Caco-2 (cell line): ENCODE measurements around the gene ZFP3. TPM values are rescaled to one million over a fixed set of nuclear protein-coding genes. Genes with fewer than 3 reads are reported as not detected.
"Not testable (repeated sequence)": the region's sequence is repeated elsewhere in the genome, so short reads cannot be mapped to it uniquely, and the experiment has no call there.

ENCODE experiments used
- BruUV-seq: library from RNA; stranded (reverse); fragments of 400-500 nt; replicated peaks from 2 replicates; lab custom pipeline; 2021; lab: Mats Ljungman, UMichigan
- CTCF ChIA-PET: fragments of 300-600 bp; sonication (Branson Sonifier 250); formaldehyde crosslinking; loops from one replicate; lab custom pipeline; 2022; ENCODE audit warnings: antibody characterized with exemption; lab: Charles Lee
- POLR2A ChIA-PET: fragments of 300-600 bp; sonication (Branson Sonifier 250); formaldehyde crosslinking; loops from one replicate; lab custom pipeline; 2022; ENCODE audit warnings: antibody characterized with exemption; lab: Charles Lee
- DNase-seq, 2 experiments: peaks; one replicate each; pipeline versions ENCODE4 v3.0.0 to v3.0.0-alpha.2; 2020 to 2022
- H3K27me3 ChIP-seq: replicated peaks from 2 replicates; pipeline ENCODE4 v1.6.0; 2011; ENCODE audit warnings: low read length; ENCODE audit not compliant: control insufficient read depth, insufficient read depth
- H3K36me3 ChIP-seq: 2 replicates; pipeline ENCODE4 v1.5.1; 2011; ENCODE audit warnings: low read length; ENCODE audit not compliant: control insufficient read depth, insufficient read depth
- H3K4me1 ChIP-seq: fragments of 250-450 bp; sonication (Bioruptor Pico); 2 replicates; pipeline ENCODE4 v1.5.1; 2020; ENCODE audit warnings: mild to moderate bottlenecking
- H3K4me3 ChIP-seq: 2 replicates; pipeline ENCODE4 v1.5.1; 2011; ENCODE audit warnings: low read depth, mild to moderate bottlenecking, control low read depth, low read length
- H3K9me3 ChIP-seq: fragments of 250-450 bp; sonication (Bioruptor Pico); 2 replicates; pipeline ENCODE4 v1.5.1; 2020; ENCODE audit warnings: mild to moderate bottlenecking, moderate library complexity
- H3K27ac Mint-ChIP-seq: one replicate; pipeline ENCODE4 v1.8.0; 2022; ENCODE audit warnings: mixed read lengths; ENCODE audit not compliant: unreplicated experiment
- H3K27me3 Mint-ChIP-seq: one replicate; pipeline ENCODE4 v1.8.0; 2022; ENCODE audit warnings: mixed read lengths; ENCODE audit not compliant: insufficient read depth, unreplicated experiment
- H3K36me3 Mint-ChIP-seq: one replicate; pipeline ENCODE4 v1.8.0; 2022; ENCODE audit warnings: mild to moderate bottlenecking, mixed read lengths; ENCODE audit not compliant: insufficient read depth, unreplicated experiment
- H3K4me1 Mint-ChIP-seq: one replicate; pipeline ENCODE4 v1.8.0; 2022; ENCODE audit warnings: low read depth, mixed read lengths; ENCODE audit not compliant: unreplicated experiment
- H3K4me3 Mint-ChIP-seq: one replicate; pipeline ENCODE4 v1.8.0; 2022; ENCODE audit warnings: mild to moderate bottlenecking, moderate library complexity, mixed read lengths; ENCODE audit not compliant: unreplicated experiment
- H3K9me3 Mint-ChIP-seq: one replicate; pipeline ENCODE4 v1.8.0; 2022; ENCODE audit warnings: mixed read lengths; ENCODE audit not compliant: unreplicated experiment
- CTCF ChIP-seq, 2 experiments: fragments of 200-600 bp in 1 of 2; IDR thresholded peaks; 1 replicate in 1 of 2; 2 replicates in 1 of 2; pipeline versions ENCODE4 v1.5.1 to v1.8.0; 2011 to 2022; ENCODE audit warnings: antibody characterized with exemption in 1 of 2, control low read depth in 1 of 2, inconsistent platforms in 1 of 2, low read depth in 1 of 2, low read length in 1 of 2, mild to moderate bottlenecking in 1 of 2, moderate library complexity in 1 of 2; ENCODE audit not compliant: insufficient read depth in 1 of 2, severe bottlenecking in 1 of 2, unreplicated experiment in 1 of 2
- intact Hi-C: fragments of 100-400 bp; cut with micrococcal nuclease; formaldehyde crosslinking; loops from one replicate; pipeline ENCODE4 v1.10.0; 2022; ENCODE audit not compliant: unreplicated experiment
- total RNA-seq: library from RNA; stranded (reverse); gene quantifications from 2 replicates; pipeline ENCODE4 v1.2.3, GENCODE V29; 2022

The ZFP3 gene
- total RNA-seq, 1 experiment from 2014 or later = 3.7 TPM

DNA sequence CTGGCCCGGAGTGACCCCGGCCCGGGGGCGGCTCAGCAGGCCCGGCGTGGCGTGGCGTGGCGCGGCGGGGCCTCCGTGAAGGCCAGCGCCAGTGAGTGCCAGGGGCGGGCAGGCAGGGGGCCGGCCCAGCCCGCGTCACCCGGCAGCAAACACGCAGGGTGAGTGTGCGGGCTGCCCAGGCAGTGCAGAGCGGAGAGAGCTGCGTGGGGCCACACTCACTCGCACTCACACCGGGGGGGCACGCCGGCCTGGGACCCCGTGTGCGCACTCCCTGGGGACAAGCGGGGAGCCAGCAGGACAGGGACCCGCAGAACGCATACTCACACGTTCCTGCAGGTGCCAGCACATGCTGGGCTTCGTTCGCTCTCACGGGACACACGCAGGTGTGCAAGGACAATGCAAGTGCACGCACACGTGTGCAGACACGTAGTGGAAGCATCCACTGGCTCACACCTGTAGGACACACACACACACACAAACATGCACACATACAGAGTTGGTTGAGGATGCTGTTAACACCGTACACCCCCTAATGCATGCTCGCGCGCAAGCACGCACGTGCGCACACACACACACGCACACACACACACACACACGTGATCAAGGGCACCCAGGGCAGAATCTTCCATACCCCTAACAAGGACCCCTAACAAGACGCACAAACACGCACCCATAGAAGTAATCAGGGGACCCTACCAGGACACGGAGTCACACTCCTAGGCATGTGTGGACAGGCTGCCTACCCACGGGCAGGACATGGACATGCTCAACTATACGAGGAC, 45.3 kb downstream of the ZFP3 start:
- BruUV-seq = no TSS peak
- Mint-ChIP-seq H3K4me3 (no peak overlapping the region), H3K9me3 (no peaks in the 10 kb centered on the region), H3K4me1 (no peaks in the 10 kb centered on the region), H3K27ac (no peak overlapping the region), H3K27me3 (no peaks in the 10 kb centered on the region), H3K36me3 (no peaks in the 10 kb centered on the region)
- Histone ChIP-seq H3K4me3 (no peak overlapping the region), H3K36me3 (no peaks in the 10 kb centered on the region), H3K27me3 (no peaks in the 10 kb centered on the region), H3K9me3 (no peaks in the 10 kb centered on the region), H3K4me1 (no peaks in the 10 kb centered on the region)
- no peak for TF ChIP-seq CTCF (IDR thresholded peaks at IDR 0.05; ENCODE audit: insufficient read depth in 1 of 2, low read depth in 1 of 2, low read length in 1 of 2, severe bottlenecking in 1 of 2, unreplicated experiment in 1 of 2)
- DNase-seq = no peak
- ChIA-PET POLR2A (no interaction called here), CTCF (no interaction called here)
- intact Hi-C loops = no loop called here

GRCh38 chr17:5124125-5124760, 46.0 kb downstream of the ZFP3 start:
- BruUV-seq, H3K27me3 ChIP-seq, H3K4me3 ChIP-seq, POLR2A ChIA-PET, H3K27ac Mint-ChIP-seq, H3K9me3 Mint-ChIP-seq, H3K36me3 Mint-ChIP-seq, H3K36me3 ChIP-seq, CTCF ChIA-PET, H3K4me1 Mint-ChIP-seq, H3K4me1 ChIP-seq, DNase-seq, H3K4me3 Mint-ChIP-seq, H3K9me3 ChIP-seq, intact Hi-C loops, H3K27me3 Mint-ChIP-seq: not testable (repeated sequence)

DNA sequence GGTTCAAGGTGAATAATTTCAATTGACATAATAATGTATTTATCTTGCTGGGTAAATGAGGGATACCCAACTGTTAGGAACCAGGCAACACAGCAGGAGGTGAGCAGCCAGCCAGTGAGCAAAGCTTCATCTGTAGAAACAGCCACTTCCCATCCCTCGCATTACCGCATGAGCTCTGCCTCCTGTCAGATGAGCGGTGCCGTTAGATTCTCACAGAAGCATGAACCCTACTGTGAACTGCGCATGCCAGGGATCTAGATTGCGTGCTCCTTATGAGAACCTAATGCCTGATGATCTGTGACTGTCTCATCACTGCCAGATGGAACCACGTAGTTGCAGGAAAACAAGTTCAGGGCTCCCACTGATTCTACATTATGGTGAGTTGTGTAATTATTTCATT, 46.6 kb downstream of the ZFP3 start:
- H3K4me1 Mint-ChIP-seq, H3K27ac Mint-ChIP-seq, H3K4me3 ChIP-seq, H3K9me3 ChIP-seq, H3K4me3 Mint-ChIP-seq, DNase-seq, H3K36me3 ChIP-seq, intact Hi-C loops, H3K9me3 Mint-ChIP-seq, H3K27me3 ChIP-seq, CTCF ChIA-PET, H3K27me3 Mint-ChIP-seq, H3K4me1 ChIP-seq, BruUV-seq, H3K36me3 Mint-ChIP-seq, POLR2A ChIA-PET: not testable (repeated sequence)

DNA sequence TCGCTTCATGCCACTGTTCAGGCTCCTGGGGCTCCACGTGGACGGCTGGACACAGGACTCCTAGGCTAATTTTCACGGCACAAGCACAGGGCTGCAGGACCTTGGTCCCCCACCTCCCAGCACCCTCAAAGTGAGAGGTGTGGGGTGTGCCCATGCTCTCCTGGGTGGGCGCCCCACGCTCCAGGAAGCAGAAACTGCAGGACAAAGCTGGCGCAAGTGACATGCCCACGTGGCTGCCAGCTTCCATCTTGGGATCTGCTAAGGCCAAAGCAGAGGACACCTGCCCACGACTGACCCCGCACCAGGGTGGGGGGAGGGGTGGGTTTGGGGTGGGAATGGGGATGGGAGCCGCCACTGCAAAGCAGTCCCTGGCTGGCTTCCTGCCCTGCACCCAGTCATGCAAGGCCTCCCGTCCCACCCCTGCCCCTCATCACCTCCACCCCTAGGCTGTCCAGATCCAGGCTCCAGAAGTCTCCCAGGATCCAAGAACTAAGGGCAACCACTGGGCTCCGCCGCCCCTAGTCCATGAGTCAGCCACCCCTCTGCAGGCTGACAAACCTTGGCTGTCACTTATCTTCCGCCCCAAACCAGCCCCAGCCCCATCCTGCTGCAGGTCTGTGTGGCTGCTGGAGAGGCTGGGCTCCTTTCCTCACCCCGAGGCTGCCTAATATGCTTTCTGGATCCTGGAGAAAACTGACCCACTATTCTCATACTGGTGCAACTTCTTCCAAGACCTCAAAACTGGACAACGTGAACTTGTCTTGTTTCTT, 48.6 kb downstream of the ZFP3 start:
- H3K4me3 Mint-ChIP-seq = no peak overlapping the region
- no peaks in the 10 kb centered on the region for H3K4me1 Mint-ChIP-seq
- TF ChIP-seq CTCF (IDR thresholded peaks at IDR 0.05; ENCODE audit: insufficient read depth in 1 of 2, low read depth in 1 of 2, low read length in 1 of 2, severe bottlenecking in 1 of 2, unreplicated experiment in 1 of 2) = no peak
- intact Hi-C loops = no loop called here
- H3K27ac Mint-ChIP-seq = no peak overlapping the region
- no peaks in the 10 kb centered on the region for H3K4me1 ChIP-seq
- no peaks in the 10 kb centered on the region for H3K9me3 ChIP-seq
- no peaks in the 10 kb centered on the region for H3K27me3 Mint-ChIP-seq
- no peaks in the 10 kb centered on the region for H3K36me3 ChIP-seq
- H3K9me3 Mint-ChIP-seq = no peaks in the 10 kb centered on the region
- CTCF ChIA-PET = no interaction called here
- H3K4me3 ChIP-seq = no peak overlapping the region
- H3K27me3 ChIP-seq = no peaks in the 10 kb centered on the region
- POLR2A ChIA-PET = no interaction called here
- no peak for DNase-seq
- BruUV-seq = no TSS peak
- H3K36me3 Mint-ChIP-seq = no peaks in the 10 kb centered on the region
